A549 treated with CpdA at 1 μM for 4 hours (cell line): Measurements from ENCODE around the gene CYBRD1. TPM values are rescaled to one million over a fixed set of nuclear protein-coding genes. Genes with fewer than 3 reads are reported as not detected.

Experiments used
- total RNA-seq: library from RNA; stranded (reverse); fragments of 200-300 nt; extraction: Qiagen RNA extraction; gene quantifications from 5 replicates; pipeline ENCODE4 v1.2.3, GENCODE V29; 2022; ENCODE audit warnings: low read depth

The CYBRD1 gene
- 26.3 to 37.3 TPM (median 34.4 TPM) in 5 replicates for total RNA-seq

GRCh38 chr2:171522052-171522787 lies at the start of gene CYBRD1:
TSS of gene CYBRD1 (plus strand) at chr2:171522474. CDS start at chr2:171522546, 72 bp downstream.

Other genes starting within 250 kb of the CYBRD1 start
- gene METTL8, start 88.5 kb upstream of the CYBRD1 start, total RNA-seq: 23.2 to 30.1 TPM (median 28.1 TPM) in 5 replicates
- 8.3 to 10.2 TPM (median 9.8 TPM) in 5 replicates for gene DCAF17, start 88.2 kb upstream of the CYBRD1 start, total RNA-seq
- gene DYNC1I2, start 165.0 kb downstream of the CYBRD1 start, total RNA-seq: 63.8 to 84.4 TPM (median 68.9 TPM) in 5 replicates